HepG2 (cell line): Measurements from ENCODE around the gene IGHMBP2. TPM values are rescaled to one million over a fixed set of nuclear protein-coding genes. Genes with fewer than 3 reads are reported as not detected.
A peak's percentile ranks its signal among the peaks of the same experiment; 100 is the strongest.

ENCODE experiments used
- CCAR2 ChIP-seq: fragments of 200-400 bp; formaldehyde crosslinking; optimal IDR thresholded peaks from 2 replicates; pipeline ENCODE3; 2018; ENCODE audit warnings: low read depth, mild to moderate bottlenecking, low read length, moderate library complexity
- CTCF ChIP-seq: sonication (generic); formaldehyde crosslinking; IDR thresholded peaks from 2 replicates; pipeline ENCODE4 v1.5.0; 2020; ENCODE audit warnings: mild to moderate bottlenecking, missing genetic modification reagents, moderate library complexity
- FOXM1 ChIP-seq: sonication (generic); formaldehyde crosslinking; IDR thresholded peaks from 2 replicates; pipeline ENCODE4 v1.5.0; 2020; ENCODE audit warnings: missing genetic modification reagents
- GATA4 ChIP-seq: sonication (generic); IDR thresholded peaks from 2 replicates; pipeline ENCODE4 v1.6.1; 2016; ENCODE audit warnings: antibody characterized with exemption, low read depth, borderline replicate concordance
- GPBP1L1 ChIP-seq: sonication (generic); formaldehyde crosslinking; IDR thresholded peaks from 2 replicates; pipeline ENCODE4 v1.5.0; 2020; ENCODE audit warnings: mild to moderate bottlenecking, missing genetic modification reagents
- HBP1 ChIP-seq: IDR thresholded peaks from 2 replicates; pipeline ENCODE4 v1.6.1; 2016; ENCODE audit warnings: low read depth, control low read depth
- MTA3 ChIP-seq: sonication (generic); formaldehyde crosslinking; IDR thresholded peaks from 2 replicates; pipeline ENCODE4 v1.4.0; 2020; ENCODE audit warnings: missing genetic modification reagents
- RBFOX2 ChIP-seq: fragments of 200-400 bp; formaldehyde crosslinking; IDR thresholded peaks from 2 replicates; pipeline ENCODE4 v1.6.1; 2017; ENCODE audit warnings: low read depth, mild to moderate bottlenecking, low read length
- ZIK1 ChIP-seq: sonication (generic); formaldehyde crosslinking; IDR thresholded peaks from 2 replicates; pipeline ENCODE4 v1.5.0; 2020; ENCODE audit warnings: mild to moderate bottlenecking, low read depth, missing genetic modification reagents, borderline replicate concordance
- ZNF331 ChIP-seq: sonication (generic); formaldehyde crosslinking; IDR thresholded peaks from 2 replicates; pipeline ENCODE4 v1.4.0; 2020; ENCODE audit warnings: missing genetic modification reagents
- ZNF574 ChIP-seq: sonication (generic); formaldehyde crosslinking; IDR thresholded peaks from 2 replicates; pipeline ENCODE4 v1.4.0; 2020; ENCODE audit warnings: missing genetic modification reagents
- ZNF691 ChIP-seq: sonication (generic); formaldehyde crosslinking; IDR thresholded peaks from 2 replicates; pipeline ENCODE4 v1.4.0; 2020; ENCODE audit warnings: missing genetic modification reagents, low read depth, mild to moderate bottlenecking, borderline replicate concordance
- ZSCAN25 ChIP-seq: sonication (generic); formaldehyde crosslinking; IDR thresholded peaks from 2 replicates; pipeline ENCODE4 v1.8.0; 2022; ENCODE audit warnings: mild to moderate bottlenecking, missing genetic modification reagents
- polyA plus RNA-seq, 8 experiments: library from polyadenylated mRNA; depleted of rRNA in 3 of 8; stranded (reverse) in 7 of 8; unstranded in 1 of 8; fragments of >200 nt; fragmentation: Illumina TruSeq in 4 of 8; extraction: Trizol in 4 of 8; gene quantifications; 2 replicates each; pipeline versions ENCODE4 v1.2.1 to v1.2.3, GENCODE V29; 2011 to 2016; ENCODE audit warnings: low read depth in 4 of 8, missing spikeins in 1 of 8, mixed read lengths in 1 of 8; ENCODE audit not compliant: insufficient read depth in 1 of 8
- total RNA-seq, 5 experiments: library from RNA; depleted of rRNA; stranded (reverse); fragments of >200 nt; fragmentation: Illumina TruSeq; extraction: Trizol; gene quantifications; 2 replicates each; pipeline ENCODE4 v1.2.3, GENCODE V29; 2016; ENCODE audit warnings: low read depth in 1 of 5
- TF ChIP-seq, protein P1 (sequence below), 2 experiments: sonication (generic) in 1 of 2; formaldehyde crosslinking in 1 of 2; IDR thresholded peaks; 2 replicates each; pipeline versions ENCODE4 v1.4.0 to v1.6.1; 2018 to 2020; ENCODE audit warnings: missing genetic modification reagents in 2 of 2, borderline replicate concordance in 1 of 2, low read depth in 1 of 2, mild to moderate bottlenecking in 1 of 2, missing biosample characterization in 1 of 2
- TF ChIP-seq, protein P2 (sequence below): sonication (generic); formaldehyde crosslinking; conservative IDR thresholded peaks from 2 replicates; pipeline ENCODE4 v1.5.0; 2020; ENCODE audit warnings: missing genetic modification reagents

IGHMBP2 gene
- total and polyA plus RNA-seq, 2 of the 13 experiments (the other 11 are each of a cell fraction or from before 2014, with no cell fraction given): 8.9 to 9.9 TPM

- TF ChIP-seq, protein P1, sequence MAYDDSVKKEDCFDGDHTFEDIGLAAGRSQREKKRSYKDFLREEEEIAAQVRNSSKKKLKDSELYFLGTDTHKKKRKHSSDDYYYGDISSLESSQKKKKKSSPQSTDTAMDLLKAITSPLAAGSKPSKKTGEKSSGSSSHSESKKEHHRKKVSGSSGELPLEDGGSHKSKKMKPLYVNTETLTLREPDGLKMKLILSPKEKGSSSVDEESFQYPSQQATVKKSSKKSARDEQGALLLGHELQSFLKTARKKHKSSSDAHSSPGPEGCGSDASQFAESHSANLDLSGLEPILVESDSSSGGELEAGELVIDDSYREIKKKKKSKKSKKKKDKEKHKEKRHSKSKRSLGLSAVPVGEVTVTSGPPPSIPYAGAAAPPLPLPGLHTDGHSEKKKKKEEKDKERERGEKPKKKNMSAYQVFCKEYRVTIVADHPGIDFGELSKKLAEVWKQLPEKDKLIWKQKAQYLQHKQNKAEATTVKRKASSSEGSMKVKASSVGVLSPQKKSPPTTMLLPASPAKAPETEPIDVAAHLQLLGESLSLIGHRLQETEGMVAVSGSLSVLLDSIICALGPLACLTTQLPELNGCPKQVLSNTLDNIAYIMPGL (CRISPR knock-in tag; IDR thresholded peaks at IDR 0.05; ENCODE audit: borderline replicate concordance in 1 of 2, low read depth in 1 of 2): no peak
- TF ChIP-seq ZNF691 (CRISPR knock-in tag) (no peak), CTCF (CRISPR knock-in tag) (peak; percentile 46), ZSCAN25 (no peak), ZIK1 (no peak), ZNF331 (CRISPR knock-in tag) (no peak), ZNF574 (CRISPR knock-in tag) (no peak), CCAR2 (peak; percentile 10), RBFOX2 (0 out of 2 replicates have a peak, but pooled peaks have one; percentile 21), FOXM1 (CRISPR knock-in tag) (no peak), GPBP1L1 (CRISPR knock-in tag) (no peak), HBP1 (CRISPR knock-in tag) (no peak), MTA3 (CRISPR knock-in tag) (no peak), GATA4 (no peak)
- TF ChIP-seq, protein P2, sequence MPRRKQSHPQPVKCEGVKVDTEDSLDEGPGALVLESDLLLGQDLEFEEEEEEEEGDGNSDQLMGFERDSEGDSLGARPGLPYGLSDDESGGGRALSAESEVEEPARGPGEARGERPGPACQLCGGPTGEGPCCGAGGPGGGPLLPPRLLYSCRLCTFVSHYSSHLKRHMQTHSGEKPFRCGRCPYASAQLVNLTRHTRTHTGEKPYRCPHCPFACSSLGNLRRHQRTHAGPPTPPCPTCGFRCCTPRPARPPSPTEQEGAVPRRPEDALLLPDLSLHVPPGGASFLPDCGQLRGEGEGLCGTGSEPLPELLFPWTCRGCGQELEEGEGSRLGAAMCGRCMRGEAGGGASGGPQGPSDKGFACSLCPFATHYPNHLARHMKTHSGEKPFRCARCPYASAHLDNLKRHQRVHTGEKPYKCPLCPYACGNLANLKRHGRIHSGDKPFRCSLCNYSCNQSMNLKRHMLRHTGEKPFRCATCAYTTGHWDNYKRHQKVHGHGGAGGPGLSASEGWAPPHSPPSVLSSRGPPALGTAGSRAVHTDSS: no peak
Measured at GRCh38 chr11:68857037-68857586, 46.6 kb upstream of the IGHMBP2 start (continued).
